Epithelial cell of esophagus (primary cell): ENCODE data around the gene HOXB6.

Experiments
- DNase-seq: peaks from one replicate; pipeline ENCODE4 v3.0.0; 2010; ENCODE audit warnings: low read depth
- H3K4me3 ChIP-seq: 2 replicates; pipeline ENCODE4 v1.5.1; 2011; ENCODE audit warnings: mild to moderate bottlenecking, low read length, control low read depth
- TF ChIP-seq, protein P1 (sequence below): IDR thresholded peaks from 2 replicates; pipeline ENCODE4 v1.5.1; 2011; ENCODE audit warnings: low read depth, mild to moderate bottlenecking, low read length, control low read depth, inconsistent platforms; ENCODE audit not compliant: insufficient read depth; ENCODE audit errors: missing control alignments

Gene HOXB6

DNA sequence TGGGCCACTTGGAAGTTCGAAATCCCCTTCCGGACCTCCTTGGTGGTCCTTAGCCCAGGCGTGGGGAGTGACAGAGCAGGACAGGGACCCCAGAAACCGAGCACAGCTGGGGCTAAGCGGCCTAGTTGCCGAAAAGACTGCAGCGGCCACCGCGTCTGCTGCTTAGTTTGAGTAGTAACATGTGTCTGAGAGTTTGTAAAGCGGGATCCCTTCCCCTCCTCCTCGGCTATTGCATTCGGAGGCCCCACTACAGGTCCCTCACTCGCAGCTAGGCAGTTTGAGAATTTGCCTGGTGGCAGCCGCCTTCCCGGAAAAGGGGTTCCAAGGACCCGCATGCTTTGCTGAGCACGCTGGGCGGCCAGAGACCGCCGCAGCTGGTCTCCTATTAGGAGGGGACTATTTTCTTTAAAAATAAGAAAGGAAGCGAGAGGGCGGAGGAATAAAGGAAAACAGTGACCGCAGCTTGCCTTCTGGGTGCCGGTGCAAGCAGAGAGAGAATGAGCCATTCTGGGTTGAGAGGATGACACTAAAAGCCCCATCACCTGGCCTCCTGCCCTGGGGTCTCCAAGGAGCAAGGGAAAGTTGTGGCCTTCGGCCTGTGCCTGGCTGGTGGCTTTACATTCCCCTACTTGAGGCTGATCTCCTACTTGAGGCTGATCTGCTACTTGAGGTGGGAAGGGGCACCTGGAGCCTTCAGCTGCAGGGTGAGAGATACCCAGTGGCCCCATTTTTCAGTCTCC is 10.1 kb downstream of the HOXB6 start:
- H3K4me3 ChIP-seq: no peak overlapping the region
- no peak for DNase-seq
- TF ChIP-seq, protein P1, sequence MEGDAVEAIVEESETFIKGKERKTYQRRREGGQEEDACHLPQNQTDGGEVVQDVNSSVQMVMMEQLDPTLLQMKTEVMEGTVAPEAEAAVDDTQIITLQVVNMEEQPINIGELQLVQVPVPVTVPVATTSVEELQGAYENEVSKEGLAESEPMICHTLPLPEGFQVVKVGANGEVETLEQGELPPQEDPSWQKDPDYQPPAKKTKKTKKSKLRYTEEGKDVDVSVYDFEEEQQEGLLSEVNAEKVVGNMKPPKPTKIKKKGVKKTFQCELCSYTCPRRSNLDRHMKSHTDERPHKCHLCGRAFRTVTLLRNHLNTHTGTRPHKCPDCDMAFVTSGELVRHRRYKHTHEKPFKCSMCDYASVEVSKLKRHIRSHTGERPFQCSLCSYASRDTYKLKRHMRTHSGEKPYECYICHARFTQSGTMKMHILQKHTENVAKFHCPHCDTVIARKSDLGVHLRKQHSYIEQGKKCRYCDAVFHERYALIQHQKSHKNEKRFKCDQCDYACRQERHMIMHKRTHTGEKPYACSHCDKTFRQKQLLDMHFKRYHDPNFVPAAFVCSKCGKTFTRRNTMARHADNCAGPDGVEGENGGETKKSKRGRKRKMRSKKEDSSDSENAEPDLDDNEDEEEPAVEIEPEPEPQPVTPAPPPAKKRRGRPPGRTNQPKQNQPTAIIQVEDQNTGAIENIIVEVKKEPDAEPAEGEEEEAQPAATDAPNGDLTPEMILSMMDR: no peak

DNA sequence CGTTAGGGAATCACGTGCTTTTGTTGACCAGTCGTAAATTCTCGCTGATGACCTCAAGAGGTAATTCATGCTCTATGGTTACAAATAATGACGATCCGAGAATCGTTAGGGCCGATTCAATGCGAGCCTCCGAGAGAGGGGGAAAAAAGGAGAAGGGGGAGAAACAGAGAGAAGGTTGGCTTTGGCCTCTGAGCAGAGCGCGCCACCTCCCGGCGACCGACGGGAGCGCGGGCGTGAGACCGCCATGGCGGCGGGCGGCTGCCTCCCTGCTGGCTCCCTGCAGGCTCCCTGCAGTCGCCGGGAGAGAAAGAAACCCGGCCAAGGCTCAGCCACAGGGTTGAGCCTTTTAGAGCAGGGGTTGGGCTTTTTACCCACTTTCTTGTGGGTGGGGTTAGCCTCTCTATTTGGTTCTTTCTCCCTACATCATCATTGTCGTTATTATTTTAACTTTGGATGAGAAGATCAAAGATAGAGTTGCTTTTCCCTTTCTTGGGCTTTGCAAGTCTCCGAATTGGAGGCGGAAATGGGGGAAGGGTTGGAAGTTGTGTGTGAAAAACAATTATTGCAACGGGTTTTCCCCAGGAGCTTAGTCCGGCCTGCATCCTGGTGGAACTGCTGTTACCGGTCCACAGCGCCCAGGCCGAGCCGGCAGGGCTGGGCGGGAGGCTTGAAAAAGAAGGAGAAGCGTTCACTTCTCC is 10.8 kb downstream of the HOXB6 start:
- H3K4me3 ChIP-seq: no peak overlapping the region
- peak; percentile 68 for DNase-seq
- TF ChIP-seq, protein P1: peak; percentile 71

DNA sequence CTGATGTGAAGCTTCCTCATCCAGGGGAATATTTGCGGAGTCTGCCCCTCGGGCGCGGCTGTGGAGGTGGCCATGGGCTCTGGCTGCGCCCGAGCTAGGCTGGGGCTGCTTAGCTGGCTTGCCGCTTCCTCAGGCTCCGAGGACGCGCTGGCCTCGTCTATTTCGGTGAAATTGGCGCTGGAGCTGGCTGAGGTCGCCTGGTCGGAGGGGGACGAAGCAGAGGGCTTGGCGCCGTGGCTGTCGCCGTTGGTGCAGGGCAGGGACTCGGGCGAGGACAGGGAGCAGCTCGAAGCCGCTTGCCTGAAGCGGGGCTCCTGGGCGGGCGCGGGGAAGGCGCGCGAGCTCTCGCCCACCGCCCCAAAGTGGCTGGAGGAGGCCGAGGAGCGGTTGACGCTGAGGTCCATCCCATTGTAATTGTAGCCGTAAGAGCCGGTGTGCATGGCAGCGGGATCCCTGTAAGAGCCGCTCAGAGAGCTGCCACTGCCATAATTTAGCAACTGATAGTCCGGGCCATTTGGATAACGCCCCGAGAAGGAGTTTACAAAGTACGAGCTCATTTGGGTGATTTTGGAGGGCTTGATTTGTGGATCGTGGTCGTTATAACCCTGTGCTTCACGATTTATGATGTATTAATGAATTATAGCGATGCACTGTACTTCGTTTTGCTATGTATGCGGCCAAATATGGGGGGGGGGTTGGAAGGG is 11.5 kb downstream of the HOXB6 start, which contains the start of gene HOXB5:
Gene HOXB5 (minus strand): TSS at position 654 of the 704 bp plus-strand sequence. CDS start 97 bp downstream, at position 557.
- TF ChIP-seq, protein P1: no peak
- no peak within 1 kb of the TSS for H3K4me3 ChIP-seq
- DNase-seq: no peak

DNA sequence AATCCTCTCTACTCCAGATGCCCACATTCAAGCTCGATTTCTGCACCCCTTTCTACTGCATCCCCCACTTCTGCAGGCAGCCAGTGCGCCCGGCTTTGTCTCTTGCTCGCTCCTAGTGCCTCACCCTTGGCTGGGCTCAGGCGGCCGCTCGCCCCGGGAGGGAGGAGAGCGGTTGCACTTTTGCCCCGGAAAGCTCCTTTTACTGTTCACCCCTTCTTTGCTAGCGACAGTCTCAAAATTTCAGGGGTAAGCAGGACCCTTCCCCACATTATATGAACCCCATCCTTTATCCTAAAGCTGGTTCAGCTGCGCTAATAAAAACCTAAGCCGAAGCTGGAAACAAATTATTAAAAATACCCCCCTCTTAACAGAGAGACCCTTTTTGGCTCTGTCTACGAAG is 12.2 kb downstream of the HOXB6 start:
- TF ChIP-seq, protein P1: no peak
- H3K4me3 ChIP-seq: no peak overlapping the region
- DNase-seq: no peak

DNA sequence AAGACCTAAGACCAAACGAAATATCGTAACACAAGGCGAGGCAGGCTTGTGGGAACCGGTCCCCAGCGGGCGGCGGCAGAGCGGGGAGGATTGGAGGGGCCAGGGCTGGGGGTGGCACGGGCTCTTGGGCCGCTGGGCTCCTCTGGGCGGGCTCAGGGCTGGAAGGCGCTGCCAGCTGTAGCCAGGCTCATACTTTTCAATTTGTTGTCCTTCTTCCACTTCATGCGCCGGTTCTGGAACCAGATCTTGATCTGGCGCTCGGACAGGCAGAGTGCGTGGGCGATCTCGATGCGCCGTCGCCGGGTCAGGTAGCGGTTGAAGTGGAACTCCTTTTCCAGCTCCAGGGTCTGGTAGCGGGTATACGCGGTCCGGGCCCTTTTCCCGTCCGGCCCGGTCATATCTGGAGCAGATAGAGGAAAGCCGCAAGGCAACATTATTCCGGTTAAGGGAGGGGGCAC is 12.7 kb downstream of the HOXB6 start:
- TF ChIP-seq, protein P1: no peak
- DNase-seq: no peak
- no peak overlapping the region for H3K4me3 ChIP-seq

DNA sequence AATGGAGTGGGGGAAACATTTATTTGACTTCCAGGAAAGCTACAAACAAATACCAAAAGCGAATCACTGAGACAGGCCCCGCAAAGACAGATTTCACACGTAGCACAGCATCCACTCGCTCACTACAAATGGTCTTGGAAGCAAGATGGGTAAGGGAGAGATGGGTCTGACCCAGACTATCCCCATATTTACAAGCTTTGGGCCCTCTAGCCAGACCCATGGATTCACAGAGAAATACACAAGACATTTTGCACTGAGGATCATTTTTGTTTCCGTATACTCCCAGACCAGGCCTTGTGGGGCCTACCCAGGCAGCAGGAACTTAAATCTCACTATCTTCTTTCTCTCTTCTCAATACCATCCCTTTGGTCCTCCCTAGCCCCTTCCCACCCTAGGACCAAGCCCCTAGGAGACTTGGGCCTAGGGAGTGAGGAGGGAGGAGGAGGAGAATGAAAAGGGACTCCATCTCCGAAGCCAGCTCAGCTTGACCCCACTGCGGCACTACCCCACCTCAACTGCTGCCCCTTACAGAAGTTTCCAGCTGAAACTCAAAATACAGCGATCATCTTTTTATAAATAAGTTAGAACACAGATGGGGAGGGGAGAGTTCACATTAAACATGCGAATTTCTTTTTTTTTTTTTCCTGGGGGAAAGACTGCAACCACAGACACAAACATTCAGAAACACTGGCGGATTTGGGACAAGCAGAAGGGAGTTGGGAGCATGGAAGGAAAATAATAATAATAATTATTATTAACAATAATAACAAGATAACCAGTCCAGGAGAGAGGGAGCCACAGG is 13.3 kb downstream of the HOXB6 start:
- H3K4me3 ChIP-seq: no peak overlapping the region

More for the DNA sequence above, 13.3 kb downstream of the HOXB6 start:
- TF ChIP-seq, protein P1: no peak
- DNase-seq: no peak
